GM21737 (cell line): Measurements from ENCODE around the gene NBPF12.
"Not testable (repeated sequence)": the region's sequence is repeated elsewhere in the genome, so short reads cannot be mapped to it uniquely, and the experiment has no call there.

Experiments used
- ATAC-seq: cut with Tn5 transposase; IDR thresholded peaks from one replicate; pipeline ENCODE4 v1.9.1; 2021; ENCODE audit warnings: mild to moderate bottlenecking, moderate library complexity; ENCODE audit not compliant: unreplicated experiment

NBPF12 gene

GRCh38 chr1:146938242-146938902 lies at the start of gene NBPF12:
Gene NBPF12, plus strand, starts transcription at chr1:146938324. Its CDS starts 21,820 bp downstream, at chr1:146960144.
- ATAC-seq = peak; percentile 85

GRCh38 chr1:146891355-146891754 lies 46.8 kb upstream of the NBPF12 start:
- ATAC-seq = not testable (repeated sequence)

- not testable (repeated sequence) for ATAC-seq
Measured at GRCh38 chr1:146892331-146892730, 45.8 kb upstream of the NBPF12 start.

GRCh38 chr1:146907565-146908261 lies 30.4 kb upstream of the NBPF12 start:
- ATAC-seq = not testable (repeated sequence)

- ATAC-seq = not testable (repeated sequence)
Measured at GRCh38 chr1:146912975-146913374, 25.1 kb upstream of the NBPF12 start.

- not testable (repeated sequence) for ATAC-seq
Measured at GRCh38 chr1:146920811-146921210, 17.3 kb upstream of the NBPF12 start.

- ATAC-seq = not testable (repeated sequence)
Measured at GRCh38 chr1:146922614-146923013, 15.5 kb upstream of the NBPF12 start.

- not testable (repeated sequence) for ATAC-seq
Measured at GRCh38 chr1:146924106-146924505, 14.0 kb upstream of the NBPF12 start.

- ATAC-seq = not testable (repeated sequence)
Measured at GRCh38 chr1:146926413-146926812, 11.7 kb upstream of the NBPF12 start.

GRCh38 chr1:146930225-146930624 lies 7.9 kb upstream of the NBPF12 start:
- ATAC-seq = not testable (repeated sequence)

- ATAC-seq = not testable (repeated sequence)
Measured at GRCh38 chr1:146934390-146935223, 3.5 kb upstream of the NBPF12 start.

- ATAC-seq = not testable (repeated sequence)
Measured at GRCh38 chr1:146937462-146937861, 662 bp upstream of the NBPF12 start.

- peak; percentile 26 for ATAC-seq
Measured at GRCh38 chr1:146938927-146939786, 1.0 kb downstream of the NBPF12 start.

GRCh38 chr1:146940293-146940692 lies 2.2 kb downstream of the NBPF12 start:
- ATAC-seq = not testable (repeated sequence)

- ATAC-seq = not testable (repeated sequence)
Measured at GRCh38 chr1:146943342-146943886, 5.3 kb downstream of the NBPF12 start.

GRCh38 chr1:146948127-146948526 lies 10.0 kb downstream of the NBPF12 start:
- ATAC-seq = not testable (repeated sequence)

- ATAC-seq = not testable (repeated sequence)
Measured at GRCh38 chr1:146964340-146964739, 26.2 kb downstream of the NBPF12 start.

- not testable (repeated sequence) for ATAC-seq
Measured at GRCh38 chr1:146966351-146966750, 28.2 kb downstream of the NBPF12 start.

- ATAC-seq = not testable (repeated sequence)
Measured at GRCh38 chr1:146970656-146971055, 32.5 kb downstream of the NBPF12 start.

GRCh38 chr1:146972681-146973080 lies 34.6 kb downstream of the NBPF12 start:
- ATAC-seq = not testable (repeated sequence)
